Breast epithelium (tissue), 4 donors: ENCODE measurements around the gene CACNA1B. TPM values are rescaled to one million over a fixed set of nuclear protein-coding genes. Genes with fewer than 3 reads are reported as not detected.

ENCODE experiments used
- DNase-seq, 2 donors: peaks; one replicate each; pipeline ENCODE4 v3.0.0-alpha.2; 2019; ENCODE audit warnings: low spot score in 2 of 2
- H3K27ac ChIP-seq, 2 donors: fragments of 200-600 bp; sonication (generic) in 1 of 2; one replicate each; pipeline ENCODE4 v1.5.1; 2016 to 2019; ENCODE audit warnings: mild to moderate bottlenecking in 1 of 2
- H3K27me3 ChIP-seq, 2 donors: fragments of 200-600 bp; sonication (generic) in 1 of 2; one replicate each; pipeline versions ENCODE4 v1.5.1 to v1.6.0; 2017 to 2019; ENCODE audit warnings: control low read depth in 1 of 2, mild to moderate bottlenecking in 1 of 2
- H3K36me3 ChIP-seq: fragments of 200-600 bp; one replicate; pipeline ENCODE4 v1.5.1; 2019
- H3K4me1 ChIP-seq, 2 donors: fragments of 200-600 bp; sonication (generic); one replicate each; pipeline ENCODE4 v1.5.1; 2016 to 2019; ENCODE audit warnings: control low read depth in 1 of 2
- H3K4me3 ChIP-seq, 3 donors: fragments of 200-600 bp; sonication (generic); 1 replicate in 2 of 3; 2 replicates in 1 of 3; pipeline ENCODE4 v1.5.1; 2016 to 2019; ENCODE audit warnings: mild to moderate bottlenecking in 3 of 3, moderate library complexity in 2 of 3
- H3K9me3 ChIP-seq, 2 donors: fragments of 200-600 bp; sonication (generic) in 1 of 2; one replicate each; pipeline ENCODE4 v1.5.1; 2016 to 2019; ENCODE audit warnings: control low read depth in 1 of 2
- POLR2A ChIP-seq: fragments of 450-650 bp; IDR thresholded peaks from one replicate; pipeline ENCODE4 v1.6.1; 2016; ENCODE audit warnings: antibody characterized with exemption, mild to moderate bottlenecking, moderate library complexity
- POLR2AphosphoS5 ChIP-seq, 3 donors: sonication (generic); formaldehyde crosslinking; IDR thresholded peaks; one replicate each; pipeline ENCODE4 v1.6.1; 2017; ENCODE audit warnings: antibody characterized with exemption in 3 of 3
- intact Hi-C: fragments of 100-400 bp; cut with DNase I; formaldehyde crosslinking; loops from one replicate; pipeline ENCODE4 v1.15.1; 2023; ENCODE audit warnings: low total_unique reads
- total RNA-seq, 3 donors: library from RNA; depleted of rRNA; stranded (reverse); fragments of >200 nt; gene quantifications; one replicate each; pipeline ENCODE4 v1.1.0, GENCODE V29; 2016
- TF ChIP-seq, protein P1 (sequence below), 3 donors: fragments of 450-650 bp; IDR thresholded peaks; one replicate each; pipeline ENCODE4 v1.5.1; 2016 to 2017; ENCODE audit warnings: antibody characterized with exemption in 3 of 3, mild to moderate bottlenecking in 3 of 3, moderate library complexity in 3 of 3

Gene CACNA1B
- total RNA-seq, 3 donors from 2014 or later, result under 0.01 TPM; not detected in 2

DNA sequence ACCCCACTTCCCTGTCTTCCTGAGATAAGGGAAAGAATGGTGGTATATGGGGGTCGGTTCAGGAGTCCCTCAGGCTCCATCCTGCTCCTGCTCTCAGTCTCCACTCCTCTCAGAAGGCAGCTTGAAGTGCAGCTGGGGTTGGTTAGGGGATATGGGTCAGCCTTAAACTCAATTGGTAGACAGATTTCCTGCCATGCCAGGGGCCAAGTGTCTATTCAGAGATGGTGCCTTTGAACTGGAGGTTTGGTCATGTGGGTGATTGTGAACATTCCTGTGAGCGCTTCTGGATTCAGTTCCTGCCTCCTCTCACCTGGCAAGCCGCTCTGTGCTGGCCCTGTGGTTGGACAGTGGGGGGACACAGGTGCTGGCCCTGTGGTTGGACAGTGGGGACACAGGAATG, 35.1 kb downstream of the CACNA1B start:
- intact Hi-C loops, result no loop called here
- TF ChIP-seq, protein P1, sequence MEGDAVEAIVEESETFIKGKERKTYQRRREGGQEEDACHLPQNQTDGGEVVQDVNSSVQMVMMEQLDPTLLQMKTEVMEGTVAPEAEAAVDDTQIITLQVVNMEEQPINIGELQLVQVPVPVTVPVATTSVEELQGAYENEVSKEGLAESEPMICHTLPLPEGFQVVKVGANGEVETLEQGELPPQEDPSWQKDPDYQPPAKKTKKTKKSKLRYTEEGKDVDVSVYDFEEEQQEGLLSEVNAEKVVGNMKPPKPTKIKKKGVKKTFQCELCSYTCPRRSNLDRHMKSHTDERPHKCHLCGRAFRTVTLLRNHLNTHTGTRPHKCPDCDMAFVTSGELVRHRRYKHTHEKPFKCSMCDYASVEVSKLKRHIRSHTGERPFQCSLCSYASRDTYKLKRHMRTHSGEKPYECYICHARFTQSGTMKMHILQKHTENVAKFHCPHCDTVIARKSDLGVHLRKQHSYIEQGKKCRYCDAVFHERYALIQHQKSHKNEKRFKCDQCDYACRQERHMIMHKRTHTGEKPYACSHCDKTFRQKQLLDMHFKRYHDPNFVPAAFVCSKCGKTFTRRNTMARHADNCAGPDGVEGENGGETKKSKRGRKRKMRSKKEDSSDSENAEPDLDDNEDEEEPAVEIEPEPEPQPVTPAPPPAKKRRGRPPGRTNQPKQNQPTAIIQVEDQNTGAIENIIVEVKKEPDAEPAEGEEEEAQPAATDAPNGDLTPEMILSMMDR (IDR thresholded peaks at IDR 0.05), result no peak
- no peak for TF ChIP-seq POLR2AphosphoS5 (IDR thresholded peaks at IDR 0.05)

DNA sequence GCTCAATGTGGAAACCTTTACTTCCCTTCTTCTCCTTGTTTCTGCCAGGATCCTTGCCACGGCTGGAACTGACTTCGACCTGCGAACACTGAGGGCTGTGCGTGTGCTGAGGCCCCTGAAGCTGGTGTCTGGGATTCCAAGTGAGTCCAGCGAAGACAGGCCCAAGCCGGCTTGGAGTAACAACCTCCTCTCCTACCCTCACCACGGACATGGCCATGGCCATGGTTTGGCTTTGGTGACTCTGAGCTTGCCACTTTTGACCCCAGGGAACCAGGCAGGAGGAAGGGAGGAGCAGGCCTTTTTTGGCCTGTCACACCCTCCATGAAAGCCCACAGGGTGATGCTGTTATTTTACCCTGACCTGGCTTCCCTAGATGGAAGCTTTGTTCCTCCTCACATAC, 35.5 kb downstream of the CACNA1B start:
- TF ChIP-seq POLR2AphosphoS5 (IDR thresholded peaks at IDR 0.05) (no peak), POLR2A (no peak)
- TF ChIP-seq, protein P1 (IDR thresholded peaks at IDR 0.05), result no peak
- H3K27me3 ChIP-seq, result no peaks in the 10 kb centered on the region
- H3K4me1 ChIP-seq, result no peaks in the 10 kb centered on the region
- no peaks in the 10 kb centered on the region for H3K9me3 ChIP-seq
- DNase-seq, result no peak
- no peak overlapping the region for H3K4me3 ChIP-seq
- intact Hi-C loops, result no loop called here
- no peaks in the 10 kb centered on the region for H3K36me3 ChIP-seq
- H3K27ac ChIP-seq, result no peak overlapping the region

More for the DNA sequence above, 35.1 kb downstream of the CACNA1B start:
- Histone ChIP-seq H3K9me3 (no peaks in the 10 kb centered on the region), H3K27me3 (no peaks in the 10 kb centered on the region), H3K4me3 (no peak overlapping the region), H3K27ac (no peak overlapping the region), H3K4me1 (no peaks in the 10 kb centered on the region), H3K36me3 (no peaks in the 10 kb centered on the region)
- no peak for DNase-seq

DNA sequence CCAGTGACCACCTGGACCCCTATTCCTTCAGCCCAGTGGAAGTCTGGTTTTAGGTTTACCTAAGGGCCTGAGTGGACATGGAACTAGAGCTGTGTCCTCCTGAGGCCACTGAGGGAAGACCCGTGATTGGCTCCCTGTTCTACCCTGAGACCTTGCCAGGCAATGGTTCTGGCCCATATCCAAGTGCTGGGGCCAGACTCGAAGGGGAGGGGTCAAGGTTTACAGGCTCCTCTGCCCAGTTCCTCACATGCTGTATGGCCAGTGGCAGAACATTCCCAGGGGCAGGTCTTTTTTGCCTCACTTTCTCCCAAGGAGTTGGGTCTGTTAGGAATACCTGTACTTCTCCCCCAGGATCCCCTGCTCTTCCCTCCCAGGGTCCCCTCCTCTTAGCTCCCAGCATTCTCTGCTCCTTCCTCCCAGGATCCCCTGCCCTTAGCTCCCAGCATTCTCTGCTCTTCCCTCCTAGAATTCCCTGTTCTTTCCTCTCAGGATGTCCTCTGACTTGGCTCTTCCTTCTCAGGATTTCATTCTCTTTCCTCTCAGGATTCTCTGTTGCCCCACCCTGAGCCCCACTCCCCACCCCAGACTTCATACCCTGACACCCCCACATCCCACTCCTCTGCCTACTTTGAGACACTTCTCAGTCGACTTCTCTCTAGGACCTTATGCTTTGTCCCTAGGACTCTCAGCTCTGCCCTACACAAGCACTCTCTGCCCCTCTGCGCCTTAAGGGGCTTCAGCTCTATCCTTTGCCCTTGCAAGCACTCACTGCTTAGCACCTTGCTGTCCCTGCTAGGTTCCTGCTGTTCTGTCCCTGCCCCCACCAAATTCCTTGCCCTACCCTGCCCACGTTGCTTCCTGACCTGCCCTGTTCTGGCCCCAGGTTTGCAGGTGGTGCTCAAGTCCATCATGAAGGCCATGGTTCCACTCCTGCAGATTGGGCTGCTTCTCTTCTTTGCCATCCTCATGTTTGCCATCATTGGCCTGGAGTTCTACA, 36.5 kb downstream of the CACNA1B start:
- TF ChIP-seq, protein P1 (IDR thresholded peaks at IDR 0.05), result no peak
- no peak for TF ChIP-seq POLR2A
- no peak for TF ChIP-seq POLR2AphosphoS5 (IDR thresholded peaks at IDR 0.05)

DNA sequence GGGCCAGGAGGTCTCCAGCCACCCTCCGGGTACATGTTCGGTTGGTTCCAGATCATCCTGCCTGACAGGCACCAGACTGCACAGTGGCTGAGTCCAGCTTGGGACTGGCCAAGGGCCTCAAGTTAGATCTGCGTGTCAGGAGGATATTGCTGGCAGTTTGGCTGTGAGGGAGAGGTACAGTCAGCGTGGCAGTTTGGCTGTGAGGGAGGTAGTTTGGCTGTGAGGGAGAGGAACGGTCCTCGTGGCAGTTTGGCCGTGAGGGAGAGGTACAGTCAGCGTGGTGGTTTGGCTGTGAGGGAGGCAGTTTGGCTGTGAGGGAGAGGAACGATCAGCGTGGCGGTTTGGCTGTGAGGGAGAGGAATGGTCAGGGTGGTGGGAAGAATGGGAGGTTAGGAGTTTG, 39.0 kb downstream of the CACNA1B start:
- H3K4me3 ChIP-seq, result no peak overlapping the region
- H3K27ac ChIP-seq, result no peak overlapping the region
- H3K36me3 ChIP-seq, result no peaks in the 10 kb centered on the region
- no peaks in the 10 kb centered on the region for H3K9me3 ChIP-seq
- no peaks in the 10 kb centered on the region for H3K27me3 ChIP-seq
- intact Hi-C loops, result no loop called here
- no peaks in the 10 kb centered on the region for H3K4me1 ChIP-seq
- TF ChIP-seq, protein P1 (IDR thresholded peaks at IDR 0.05), result no peak
- TF ChIP-seq POLR2A (no peak), POLR2AphosphoS5 (IDR thresholded peaks at IDR 0.05) (no peak)
- no peak for DNase-seq

More for the DNA sequence above, 36.5 kb downstream of the CACNA1B start:
- Histone ChIP-seq H3K9me3 (no peaks in the 10 kb centered on the region), H3K27me3 (no peaks in the 10 kb centered on the region), H3K27ac (no peak overlapping the region), H3K4me3 (no peak overlapping the region), H3K4me1 (no peaks in the 10 kb centered on the region), H3K36me3 (no peaks in the 10 kb centered on the region)
- DNase-seq, result no peak
- intact Hi-C loops, result no loop called here

DNA sequence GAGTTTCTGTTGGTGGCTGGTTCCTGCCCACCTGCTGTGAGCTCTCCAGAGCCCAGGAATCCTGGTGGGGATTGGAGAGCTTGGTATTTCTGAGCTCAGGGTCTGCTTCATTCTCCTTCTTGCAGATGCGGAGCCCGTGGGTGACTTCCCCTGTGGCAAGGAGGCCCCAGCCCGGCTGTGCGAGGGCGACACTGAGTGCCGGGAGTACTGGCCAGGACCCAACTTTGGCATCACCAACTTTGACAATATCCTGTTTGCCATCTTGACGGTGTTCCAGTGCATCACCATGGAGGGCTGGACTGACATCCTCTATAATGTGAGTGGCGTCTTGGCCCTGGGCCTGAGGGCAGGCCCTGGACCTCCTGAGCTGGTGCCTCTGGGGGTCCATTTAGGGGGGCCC, 39.5 kb downstream of the CACNA1B start:
- Histone ChIP-seq H3K36me3 (no peaks in the 10 kb centered on the region), H3K27me3 (no peaks in the 10 kb centered on the region), H3K9me3 (no peaks in the 10 kb centered on the region), H3K27ac (no peak overlapping the region), H3K4me3 (no peak overlapping the region), H3K4me1 (no peaks in the 10 kb centered on the region)
- TF ChIP-seq POLR2AphosphoS5 (IDR thresholded peaks at IDR 0.05) (no peak), POLR2A (no peak)
- TF ChIP-seq, protein P1 (IDR thresholded peaks at IDR 0.05), result no peak
- no peak for DNase-seq
- intact Hi-C loops, result no loop called here
